ENCODE results near the gene FER. TPM values are rescaled to one million over a fixed set of nuclear protein-coding genes. Genes with fewer than 3 reads are reported as not detected.

Gene FER
- total and polyA plus RNA-seq, 10 of the 15 experiments (the other 5 are each of a cell fraction or from before 2014, with no cell fraction given): 4.4 to 19.1 (median 9.6) TPM

- TF ChIP-seq ZNF592 (IDR thresholded peaks at IDR 0.05): no peak
Observed at GRCh38 chr5:109177227-109177626, 429.5 kb downstream of the FER start (continued).

- in situ Hi-C loops (cut with MboI): no loop called here
- H3K4me1 ChIP-seq (ENCODE audit: control insufficient read depth, insufficient read depth, low read length): no peaks in the 10 kb centered on the region
- H3K4me2 ChIP-seq (ENCODE audit: control insufficient read depth, insufficient read depth): no peak overlapping the region
- intact Hi-C loops (cut with micrococcal nuclease; ENCODE audit: unreplicated experiment): no loop called here
- H2AFZ ChIP-seq (ENCODE audit: control insufficient read depth, low read depth, low read length): no peak overlapping the region
- ATAC-seq: no peak
- POLR2A ChIA-PET: no interaction called here
- CTCF ChIA-PET: no interaction called here
- no peak overlapping the region for H3K9ac ChIP-seq (ENCODE audit: control insufficient read depth, insufficient read depth, low read length)
- H3K4me3 ChIP-seq: no peak overlapping the region
- no peaks in the 10 kb centered on the region; the same call in 2 of the 3 replicates for H3K9me3 ChIP-seq (replicated peaks; ENCODE audit: control insufficient read depth, insufficient read depth, low read length)
- H3K27ac ChIP-seq (ENCODE audit: control insufficient read depth, insufficient read depth): no peak overlapping the region
- SMC1A ChIA-PET (ENCODE audit: uncharacterized antibody, unreplicated experiment): no interaction called here
- H3K27me3 ChIP-seq (replicated peaks in 1 of 2; ENCODE audit: control insufficient read depth in 2 of 2, insufficient read depth in 2 of 2, low read length in 1 of 2): no peaks in the 10 kb centered on the region
- H3K36me3 ChIP-seq (ENCODE audit: control insufficient read depth in 2 of 2, insufficient read depth in 2 of 2, low read length in 1 of 2): no peaks in the 10 kb centered on the region
- no TSS peak for BruUV-seq (replicated peaks)
- H3K79me2 ChIP-seq (ENCODE audit: control insufficient read depth, insufficient read depth, low read length): no peaks in the 10 kb centered on the region
- no peak for DNase-seq (ENCODE audit: low read depth, low spot score)
- RAD21 ChIA-PET (ENCODE audit: unreplicated experiment): no interaction called here
- H4K20me1 ChIP-seq (ENCODE audit: control insufficient read depth, insufficient read depth): no peaks in the 10 kb centered on the region
- FAIRE-seq: no peak
- TF ChIP-seq CUX1 (IDR thresholded peaks at IDR 0.05; ENCODE audit: insufficient replicate concordance, low read depth, low read length) (no peak), CTCF (IDR thresholded peaks at IDR 0.05 in 2 of 3, conservative IDR thresholded peaks at IDR 0.05 in 1 of 3; ENCODE audit: control insufficient read depth in 2 of 3, extremely low read depth in 1 of 3, insufficient read depth in 1 of 3, low read depth in 3 of 3, low read length in 3 of 3) (no peak), USF2 (IDR thresholded peaks at IDR 0.05; ENCODE audit: borderline replicate concordance, low read depth, low read length) (no peak), RBBP5 (conservative IDR thresholded peaks at IDR 0.05) (no peak), IKZF1 (conservative IDR thresholded peaks at IDR 0.05) (no peak), ASH2L (IDR thresholded peaks at IDR 0.05; ENCODE audit: borderline replicate concordance, low read depth) (no peak), DPF2 (IDR thresholded peaks at IDR 0.05) (no peak)
Observed at GRCh38 chr5:109177782-109178181, 430.1 kb downstream of the FER start.
